CD4-positive, alpha-beta T cell treated with Interleukin-21 for 1 hour (primary cell): ENCODE data around the gene CHSY3.

Source experiments
- DNase-seq: peaks from one replicate; pipeline ENCODE4 v3.0.0-alpha.2; 2020

Gene CHSY3

DNA sequence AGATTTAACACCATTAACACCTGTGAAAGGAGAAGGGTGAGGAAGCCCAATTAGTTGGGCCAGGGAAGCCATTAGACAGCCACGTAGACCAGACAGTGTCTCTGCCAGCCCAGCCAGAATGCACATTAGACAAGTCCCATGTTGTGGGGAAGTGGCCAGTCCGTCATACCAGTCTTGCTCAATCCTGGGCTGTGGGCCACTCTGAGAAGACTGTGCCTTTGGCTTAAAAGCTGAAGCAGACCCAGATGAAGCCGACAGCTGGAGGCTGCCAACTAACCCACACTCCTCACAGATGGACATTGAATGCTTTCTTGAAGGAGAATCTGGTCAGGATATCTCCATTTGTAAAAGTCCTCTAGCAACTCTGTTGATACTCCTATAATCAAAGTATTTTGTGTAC, 128.5 kb downstream of the CHSY3 start:
- DNase-seq, result no peak

DNA sequence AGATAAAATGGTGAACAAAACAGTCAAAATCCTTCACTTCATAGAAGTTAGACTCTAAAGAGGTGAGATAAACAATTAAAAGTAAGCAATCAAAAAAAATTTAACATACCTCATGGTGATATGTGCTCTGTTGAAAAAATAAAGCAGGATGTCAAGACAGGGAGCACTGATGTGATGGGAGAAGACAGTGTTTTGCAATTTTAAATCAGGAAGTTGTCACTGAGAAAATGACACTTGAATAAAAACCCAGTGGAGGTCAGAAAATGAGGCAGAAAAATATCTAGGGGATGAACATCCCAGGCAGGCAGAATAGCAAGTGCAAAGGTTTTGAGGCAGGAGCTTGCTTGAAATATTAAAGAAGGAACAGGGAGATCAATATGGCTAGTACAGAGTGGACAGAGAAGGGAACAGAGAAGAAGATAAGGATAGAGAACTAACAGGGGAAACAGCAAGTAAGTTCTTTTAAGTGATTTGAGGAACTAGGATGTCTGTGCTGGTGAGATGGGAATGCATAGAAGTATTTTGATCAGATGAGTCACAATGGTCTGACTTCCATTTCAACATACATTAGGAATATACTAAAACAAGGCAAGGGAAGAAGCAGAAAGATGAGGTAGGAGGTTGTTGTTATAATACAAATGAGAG, 130.4 kb downstream of the CHSY3 start:
- no peak for DNase-seq

DNA sequence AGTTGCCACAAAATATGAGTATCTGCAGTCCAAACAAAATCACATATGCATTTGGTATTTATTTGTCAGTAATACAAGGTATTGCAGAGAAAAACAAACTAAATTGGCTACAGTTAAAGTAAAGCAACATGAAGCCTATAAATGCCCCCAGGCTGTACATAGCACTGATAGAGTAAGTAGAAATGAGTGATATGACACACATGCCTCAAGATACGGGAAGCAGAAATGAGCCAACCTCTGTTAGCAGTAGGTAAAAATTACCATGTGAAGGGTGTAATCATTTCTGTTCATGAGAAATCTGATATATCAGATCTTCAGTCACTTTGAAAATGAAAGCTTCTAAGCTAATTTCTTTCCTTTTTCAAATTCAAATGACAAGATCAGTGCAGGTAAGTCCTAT, 131.1 kb downstream of the CHSY3 start:
- DNase-seq, result no peak

DNA sequence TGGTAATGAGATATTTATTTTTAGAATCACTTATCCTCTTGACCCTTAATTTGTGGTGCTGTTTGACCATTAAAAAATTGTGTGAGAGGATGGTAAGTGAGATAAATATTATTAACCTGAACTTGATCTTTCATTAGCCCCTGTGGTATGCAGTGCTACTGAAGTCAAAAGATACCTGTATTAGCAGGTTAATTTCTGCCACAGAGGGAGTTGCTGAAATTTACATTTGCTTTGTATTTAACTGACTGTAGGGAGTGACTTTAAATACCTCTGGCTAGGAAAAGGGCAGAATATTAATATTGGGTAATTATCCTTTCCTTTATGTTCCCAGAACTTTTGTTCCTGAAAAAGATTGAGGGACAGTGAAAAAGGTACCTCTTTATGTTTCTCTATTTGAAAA, 133.6 kb downstream of the CHSY3 start:
- DNase-seq, result no peak

DNA sequence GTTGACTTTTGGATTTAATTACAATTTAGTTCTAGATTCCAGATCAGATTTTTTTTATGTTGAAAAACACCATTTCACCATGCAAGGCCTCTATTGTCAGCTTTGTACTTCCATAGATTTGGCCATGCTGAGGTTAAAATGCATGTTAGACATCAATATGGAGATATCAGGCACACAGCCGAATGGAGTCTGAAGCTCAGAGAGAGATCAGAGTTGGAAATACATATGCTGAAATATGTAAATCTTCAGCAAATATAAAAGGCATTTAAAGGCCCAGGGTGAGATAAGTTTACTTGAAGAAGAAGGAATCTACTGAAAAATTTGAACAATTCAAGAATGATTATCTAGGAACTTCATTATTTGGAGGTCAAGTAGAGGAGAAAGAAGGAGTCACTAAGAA, 139.6 kb downstream of the CHSY3 start:
- no peak for DNase-seq

DNA sequence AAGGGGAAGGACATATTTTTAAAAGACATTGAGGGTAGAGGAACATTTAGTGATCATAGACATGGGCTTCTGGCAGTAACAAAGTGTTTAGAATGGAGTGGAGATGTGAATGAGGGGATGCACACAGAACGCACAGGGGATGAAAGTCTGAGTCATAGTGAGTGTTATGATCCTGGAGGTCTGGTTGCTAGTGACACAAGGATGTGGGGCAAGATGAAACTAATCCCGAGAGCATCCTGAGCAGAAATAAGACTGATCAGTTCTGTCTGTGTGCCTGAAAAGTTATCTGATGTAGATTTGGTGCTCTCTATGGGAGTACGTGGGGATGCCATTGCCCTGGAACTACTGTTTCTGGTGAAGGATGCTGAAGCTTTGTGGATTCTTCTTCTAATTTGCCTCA, 141.1 kb downstream of the CHSY3 start:
- no peak for DNase-seq

DNA sequence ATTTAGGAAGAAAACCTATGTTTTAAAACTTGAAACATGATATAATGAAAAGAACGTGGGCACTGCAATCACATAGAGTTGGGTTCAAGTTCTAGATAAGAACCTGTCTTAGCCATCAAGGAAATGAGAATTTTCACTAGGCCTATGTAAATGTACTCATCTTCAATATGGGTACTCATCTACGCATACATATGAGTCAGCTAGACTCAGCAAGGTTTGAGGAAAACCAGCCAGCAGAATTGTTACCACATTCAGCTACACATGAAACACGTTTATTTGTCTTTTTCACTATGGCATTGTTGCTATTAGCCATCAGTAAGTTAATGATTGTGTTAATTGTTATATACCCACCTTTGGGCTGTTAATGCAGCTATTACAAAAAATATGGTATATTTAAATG, 146.3 kb downstream of the CHSY3 start:
- no peak for DNase-seq

DNA sequence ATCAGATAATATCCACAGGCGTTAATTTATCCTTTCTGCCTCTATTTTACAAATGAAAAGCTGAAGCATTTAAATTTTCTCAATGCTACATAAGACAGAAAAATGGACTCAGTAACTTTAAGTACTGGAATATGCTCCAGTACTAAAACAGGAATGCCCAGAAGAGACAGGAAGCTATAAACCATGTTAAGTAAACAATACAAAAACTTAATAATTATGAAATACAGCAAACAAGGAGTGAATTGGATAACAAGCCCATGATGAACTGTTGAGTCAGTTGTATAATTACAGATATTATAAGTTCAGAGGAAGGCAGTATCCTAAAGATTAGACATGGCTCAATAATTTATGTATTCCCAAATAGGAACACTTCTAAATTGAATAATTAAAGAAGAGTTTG, 148.5 kb downstream of the CHSY3 start:
- DNase-seq, result no peak

DNA sequence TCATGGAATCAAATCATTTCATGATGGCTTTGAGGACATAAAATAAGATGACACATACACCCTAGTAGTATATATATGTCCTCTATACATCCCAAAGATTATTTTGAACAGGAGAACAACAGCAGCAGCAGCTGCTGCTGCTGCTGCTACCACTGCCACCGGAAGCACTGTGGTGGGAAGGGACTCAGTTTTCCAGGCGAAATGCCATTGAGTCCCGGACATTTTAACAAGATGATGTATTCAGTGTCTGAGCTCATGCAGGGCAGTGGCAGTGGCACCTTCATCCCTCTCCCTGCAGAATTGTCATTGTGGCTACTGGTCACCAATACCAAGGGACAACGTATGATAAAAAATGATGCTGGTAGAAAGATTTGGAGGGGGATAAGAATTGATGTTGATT, 151.3 kb downstream of the CHSY3 start:
- DNase-seq, result no peak

DNA sequence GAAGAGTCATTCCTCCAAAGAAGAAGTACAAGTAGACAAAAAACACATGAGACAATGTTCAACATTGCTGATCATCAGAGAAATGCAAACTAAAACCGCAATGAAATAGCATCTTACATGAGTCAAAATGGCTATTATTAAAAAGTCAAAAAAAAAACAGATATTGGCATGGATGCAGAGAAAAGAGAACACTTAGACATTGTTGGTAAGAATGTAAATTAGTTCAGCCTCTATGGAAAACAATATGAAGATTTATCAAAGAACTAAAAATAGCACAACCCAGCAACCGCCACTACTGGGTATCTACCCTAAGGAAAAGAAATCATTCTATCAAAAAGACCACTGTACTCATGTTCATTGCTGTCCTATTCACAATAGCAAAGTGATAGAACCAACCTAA, 157.5 kb downstream of the CHSY3 start:
- DNase-seq, result no peak

DNA sequence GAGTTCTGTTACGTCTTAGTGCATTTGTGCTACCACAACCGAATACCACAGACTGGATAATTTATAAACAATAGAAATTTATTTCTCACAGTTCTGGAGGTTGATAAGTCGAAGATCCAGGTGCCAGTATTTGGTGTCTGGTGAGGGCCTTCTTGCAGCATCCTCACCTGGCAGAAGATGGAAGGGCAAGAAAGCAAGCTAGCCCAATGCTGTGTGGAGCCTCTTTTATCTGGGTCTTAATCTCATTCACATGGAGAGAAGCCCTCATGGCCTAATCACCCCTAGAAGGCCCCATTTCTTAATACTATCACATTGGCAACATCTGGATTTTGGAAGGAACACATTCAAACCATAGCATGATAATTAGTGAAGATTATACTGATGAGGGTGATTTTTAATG, 159.3 kb downstream of the CHSY3 start:
- no peak for DNase-seq

DNA sequence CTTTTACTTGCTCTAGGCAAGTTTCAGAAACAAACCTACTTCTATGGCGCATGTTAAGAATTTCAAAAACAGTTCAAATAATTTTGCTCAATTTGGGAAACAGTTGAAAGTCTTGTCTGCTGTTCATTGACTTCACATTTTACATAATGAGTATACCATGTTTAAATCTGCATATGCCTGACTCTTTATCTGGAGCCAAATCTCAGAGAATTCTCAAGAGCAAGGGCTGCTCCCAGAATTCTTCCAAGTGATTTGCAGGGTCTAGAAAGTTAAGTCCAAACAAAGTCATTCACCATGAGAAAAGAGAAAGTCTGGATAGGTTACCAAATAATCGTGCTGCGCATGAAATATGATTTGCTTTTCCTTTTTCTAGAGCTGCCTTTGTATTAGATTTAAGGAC, 160.2 kb downstream of the CHSY3 start:
- no peak for DNase-seq

DNA sequence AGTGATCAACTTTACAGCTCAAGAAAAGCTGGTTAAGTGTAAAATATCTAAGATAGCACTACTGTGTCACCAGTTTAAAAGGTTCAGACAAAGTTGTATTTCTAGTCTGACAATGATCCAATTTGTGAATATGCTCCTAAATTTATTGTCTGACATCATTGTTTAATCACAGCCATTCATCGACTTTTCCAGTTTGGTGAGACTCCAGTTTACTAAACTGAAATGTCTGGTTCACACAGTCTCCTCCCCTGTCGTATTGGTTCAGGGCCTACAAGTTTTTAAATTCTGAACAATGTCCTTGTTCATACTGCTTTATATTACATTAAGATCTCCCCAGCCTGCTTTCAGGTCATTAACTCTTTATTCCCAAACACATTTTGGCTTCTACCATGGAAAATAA, 161.4 kb downstream of the CHSY3 start:
- no peak for DNase-seq

DNA sequence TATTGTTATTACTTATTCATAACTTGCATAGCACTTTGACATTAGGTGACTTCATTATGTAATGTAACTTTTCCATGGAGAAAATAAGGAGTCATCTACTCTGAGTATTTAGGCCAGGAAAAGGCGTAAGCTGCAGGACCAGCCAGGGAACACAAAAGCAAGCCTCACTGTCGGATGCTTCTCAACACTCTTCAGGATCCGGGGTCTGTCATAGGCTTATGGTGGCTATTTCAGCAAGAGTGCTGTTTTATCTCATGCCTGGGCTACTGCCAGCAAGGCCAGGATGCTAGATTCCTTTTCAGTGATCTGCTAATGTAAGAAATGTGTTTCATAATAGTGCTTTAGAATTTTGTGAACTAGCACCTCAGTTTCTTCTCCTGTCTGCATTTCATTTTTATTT, 162.4 kb downstream of the CHSY3 start:
- DNase-seq, result no peak

DNA sequence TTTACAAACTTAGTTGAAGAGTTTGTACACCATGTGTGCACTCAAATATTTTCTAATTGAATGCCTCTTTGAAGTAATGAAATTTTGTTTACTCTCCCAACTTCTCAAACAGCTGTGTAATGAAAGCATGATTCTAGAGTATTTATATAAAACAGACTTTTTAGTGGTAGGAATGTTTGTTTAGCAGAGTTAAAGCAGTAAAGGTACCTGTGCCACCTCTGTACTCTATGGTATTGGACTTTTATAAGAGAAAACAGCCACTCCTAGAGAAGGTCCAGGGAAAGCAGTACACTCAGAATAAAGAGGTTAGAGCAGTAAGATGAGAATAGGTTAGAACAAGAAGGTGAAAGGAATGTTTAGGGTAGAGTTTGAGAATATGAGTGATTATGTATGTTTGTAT, 163.1 kb downstream of the CHSY3 start:
- no peak for DNase-seq

DNA sequence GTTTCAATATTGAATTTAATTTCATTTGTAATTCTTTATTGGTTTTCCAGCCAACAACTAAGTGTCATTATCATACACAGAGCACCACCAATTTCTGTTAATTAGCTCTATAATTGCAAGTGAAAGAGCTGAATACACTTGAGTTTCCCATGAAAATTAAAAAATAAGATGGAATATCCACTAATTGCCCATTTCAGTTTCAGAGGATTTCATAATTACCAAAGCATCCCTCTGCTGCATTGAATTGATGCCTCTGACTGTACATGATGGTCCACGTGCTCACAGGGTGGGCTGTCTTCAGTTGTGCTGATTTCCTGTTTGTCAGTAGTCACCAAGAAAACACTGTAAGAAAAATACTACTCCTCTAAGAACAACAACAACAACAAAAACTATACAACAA, 163.8 kb downstream of the CHSY3 start:
- no peak for DNase-seq

DNA sequence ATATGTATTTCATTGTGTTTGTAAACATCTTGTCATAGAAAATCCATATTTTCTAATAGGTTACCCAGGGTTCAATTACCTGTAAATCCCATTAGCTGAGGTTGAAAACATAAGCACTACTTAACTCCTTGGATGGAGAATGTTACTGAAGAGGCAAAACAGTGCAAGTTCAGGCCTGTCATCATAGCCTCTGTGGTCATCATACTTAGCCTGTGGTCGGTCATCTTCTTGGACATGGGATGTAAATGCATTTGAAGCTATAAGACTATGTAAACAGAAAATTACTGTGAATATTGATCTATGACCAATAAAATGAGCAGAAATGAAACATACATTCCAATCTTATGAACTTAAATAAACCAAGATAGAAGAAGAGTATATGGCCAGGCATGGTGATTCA, 164.7 kb downstream of the CHSY3 start:
- no peak for DNase-seq

DNA sequence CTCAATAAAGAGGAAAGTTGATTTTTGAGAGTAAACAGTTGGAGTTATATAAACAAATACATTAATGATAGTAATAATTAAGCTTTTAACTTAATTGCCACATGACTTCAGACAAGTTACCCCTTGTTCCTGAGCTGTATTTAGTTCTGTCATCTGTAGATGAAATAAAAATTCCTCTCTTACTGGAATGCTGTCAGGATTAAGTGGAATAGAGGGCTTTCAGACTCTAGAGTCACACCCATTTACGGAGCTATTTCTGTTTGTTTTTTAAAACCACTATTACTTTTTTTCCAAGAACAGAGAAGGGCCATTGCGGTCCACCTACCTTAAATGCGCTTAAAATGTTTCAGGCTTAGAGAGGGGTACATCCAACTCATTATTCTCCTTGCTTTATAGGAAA, 170.6 kb downstream of the CHSY3 start:
- no peak for DNase-seq

DNA sequence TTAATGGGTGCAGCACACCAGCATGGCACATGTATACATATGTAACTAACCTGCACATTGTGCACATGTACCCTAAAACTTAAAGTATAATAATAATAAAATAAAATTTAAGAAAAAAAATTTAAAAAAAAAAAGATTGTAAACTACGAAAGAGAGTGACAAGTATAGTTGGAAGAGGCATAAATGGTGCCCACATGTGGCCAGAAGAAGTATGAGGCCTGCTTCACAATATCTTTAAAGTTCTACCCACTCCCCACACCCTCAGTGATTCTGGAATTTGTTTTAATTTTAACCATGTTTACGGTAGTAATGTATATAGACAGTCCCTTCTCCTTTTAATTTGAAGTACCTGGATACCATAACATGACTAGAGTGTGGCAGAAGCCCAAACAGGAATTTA, 172.7 kb downstream of the CHSY3 start:
- DNase-seq, result no peak

DNA sequence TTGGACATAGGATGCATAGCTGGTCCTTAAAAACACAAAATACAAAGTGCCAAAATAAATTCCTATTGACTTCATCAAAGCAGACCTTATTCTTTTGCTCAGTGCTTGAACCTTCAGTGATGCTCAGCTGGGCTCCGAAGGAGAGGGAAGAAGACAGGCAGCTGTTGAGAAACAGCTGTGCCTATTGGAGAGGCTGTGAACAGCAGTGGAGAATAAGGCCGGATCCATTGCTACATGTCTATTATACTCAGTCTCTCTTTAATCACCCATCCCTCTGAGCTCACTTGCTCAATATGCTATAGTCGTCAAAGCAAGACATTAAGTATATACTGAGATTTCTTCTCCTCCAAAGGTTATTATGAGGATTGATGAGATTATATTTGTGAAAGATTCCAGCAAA, 174.4 kb downstream of the CHSY3 start:
- DNase-seq, result no peak

DNA sequence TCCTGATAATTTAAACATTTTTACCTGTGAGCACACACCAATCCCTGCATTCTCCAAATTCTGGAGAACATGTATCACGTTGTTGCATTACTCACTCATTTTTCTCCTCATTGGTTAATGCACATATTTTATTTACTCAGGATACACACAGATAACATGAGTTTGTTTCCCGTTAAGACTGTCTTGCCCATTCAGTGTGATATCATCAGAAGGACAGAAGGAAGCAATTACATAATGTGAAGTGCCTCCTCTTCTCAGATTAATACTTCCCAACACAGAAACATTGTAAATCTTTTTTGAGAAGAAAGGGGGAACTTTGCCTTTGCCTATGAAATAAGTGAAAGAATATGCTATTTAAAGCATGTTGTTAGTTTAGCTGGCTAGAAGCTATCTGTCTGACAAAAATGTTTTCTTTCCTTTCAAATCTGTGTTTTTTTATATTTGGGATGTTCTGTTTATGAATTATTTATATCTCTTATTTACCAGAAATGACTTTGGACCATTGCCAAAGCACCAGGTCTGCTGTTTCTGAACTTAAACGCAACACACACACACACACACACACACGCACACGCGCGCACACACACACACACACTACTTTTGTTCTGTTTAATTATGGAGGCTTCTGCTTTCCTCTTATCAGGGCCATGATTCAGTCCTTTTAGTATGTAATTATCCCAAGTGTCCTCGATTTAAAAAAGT, 186.5 kb downstream of the CHSY3 start:
- no peak for DNase-seq

DNA sequence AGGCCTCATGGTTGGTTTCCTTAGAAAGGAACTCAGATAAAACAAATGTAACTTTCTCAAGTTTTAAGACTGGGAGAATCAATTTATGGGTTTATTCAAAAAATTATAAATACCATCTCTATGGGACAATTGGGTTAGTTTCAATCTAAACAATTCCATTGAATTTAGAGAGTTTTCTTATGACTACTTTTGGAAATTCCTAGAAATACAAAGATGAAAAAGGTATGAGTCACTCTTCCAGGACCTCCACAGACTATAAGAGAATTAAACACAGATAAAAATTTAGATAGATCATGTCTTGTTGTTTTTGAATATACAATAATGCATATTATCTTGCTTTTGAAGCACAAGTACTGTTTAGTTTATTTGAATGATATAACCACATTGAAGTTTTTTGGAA, 188.7 kb downstream of the CHSY3 start:
- no peak for DNase-seq

DNA sequence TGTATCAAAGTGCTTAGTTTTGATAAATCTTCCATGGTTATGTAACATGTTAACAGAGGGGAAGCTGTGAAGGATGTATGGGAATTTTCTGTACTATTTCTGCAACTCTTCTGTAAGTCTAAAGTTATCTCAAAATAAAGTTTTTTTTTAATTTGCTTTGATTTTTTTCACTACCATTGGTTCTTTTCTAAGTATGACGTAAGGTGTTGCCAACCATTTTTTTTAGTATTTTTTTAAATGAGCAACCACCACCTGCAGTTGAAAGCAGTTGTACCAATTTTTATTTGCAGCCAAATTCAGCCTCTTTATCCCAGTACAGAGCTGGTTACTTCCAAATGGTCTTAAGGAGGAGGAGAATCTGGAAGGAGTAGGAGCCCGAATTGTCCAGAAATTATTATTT, 192.2 kb downstream of the CHSY3 start:
- DNase-seq, result no peak

DNA sequence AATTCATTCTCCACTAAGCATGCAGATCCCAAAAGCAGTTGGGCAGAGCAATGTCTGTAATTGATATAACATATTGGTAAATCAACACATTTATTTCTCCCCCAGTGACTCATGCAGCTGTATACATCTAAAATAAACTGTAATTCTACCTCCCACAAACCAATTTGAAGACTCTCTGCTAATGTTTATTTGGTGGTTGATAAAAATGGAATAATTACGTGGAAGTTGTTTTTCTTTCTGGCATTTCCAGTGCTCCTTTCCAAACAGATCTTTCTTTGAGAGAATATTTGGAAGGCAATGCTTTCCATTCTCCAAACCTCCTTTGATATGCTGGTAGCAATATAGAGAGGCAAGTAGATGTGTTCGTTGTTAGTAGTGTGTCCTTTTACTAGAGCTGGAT, 194.7 kb downstream of the CHSY3 start:
- DNase-seq, result no peak

DNA sequence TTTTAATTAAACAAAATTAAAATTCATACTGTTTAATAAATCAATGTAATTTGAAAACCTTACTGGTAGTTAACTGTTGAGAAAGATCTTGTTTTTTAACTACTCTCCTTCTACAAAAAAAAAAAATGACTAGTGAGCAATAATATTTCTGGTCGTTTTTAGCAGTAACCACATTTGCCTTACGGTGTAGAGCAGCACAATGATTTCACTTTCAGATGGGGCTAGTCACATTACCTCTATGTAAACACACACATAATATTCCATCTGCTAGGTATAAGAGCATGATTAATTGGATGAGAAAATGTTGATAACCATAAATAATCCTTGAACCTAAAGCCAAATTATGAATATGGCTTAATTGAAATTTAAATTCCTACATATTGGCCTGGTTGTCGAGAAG, 198.1 kb downstream of the CHSY3 start:
- DNase-seq, result no peak
